ENCODE measurements around the gene SASH3.

SASH3 gene

DNA sequence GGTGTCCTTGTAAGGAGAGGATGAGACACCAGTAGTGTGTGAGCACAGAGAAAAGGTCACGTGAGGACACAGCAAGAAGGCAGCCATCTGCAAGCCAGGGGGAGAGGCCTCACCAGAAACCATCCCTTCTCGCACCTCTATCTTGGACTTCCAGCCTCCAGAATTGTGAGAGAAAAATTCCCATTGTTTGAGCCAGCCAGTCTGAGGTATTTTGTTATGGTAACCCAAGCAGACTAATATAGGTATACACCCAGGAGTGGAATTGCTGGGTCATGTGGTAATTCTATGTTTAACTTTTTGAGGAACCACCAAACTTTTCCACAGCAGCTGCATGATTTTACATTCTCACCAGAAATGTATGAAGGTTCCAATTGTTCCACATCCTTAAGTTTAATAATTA is 38.4 kb downstream of the SASH3 start:
- TF ChIP-seq CTCF (conservative IDR thresholded peaks at IDR 0.05; ENCODE audit: control insufficient read depth, insufficient read depth, low read depth, low read length), result no peak
- DNase-seq (ENCODE audit: low read depth), result peak; percentile 8
- no peak overlapping the region for H3K4me3 ChIP-seq (ENCODE audit: control insufficient read depth, low read depth, low read length)

- peak; percentile 60 for TF ChIP-seq CTCF (conservative IDR thresholded peaks at IDR 0.05; ENCODE audit: control insufficient read depth, insufficient read depth, low read depth, low read length)
- DNase-seq (ENCODE audit: low read depth), result peak; percentile 53
- H3K4me3 ChIP-seq (ENCODE audit: control insufficient read depth, low read depth, low read length), result no peak overlapping the region
Measured at GRCh38 chrX:129823115-129823514, 43.4 kb downstream of the SASH3 start.

DNA sequence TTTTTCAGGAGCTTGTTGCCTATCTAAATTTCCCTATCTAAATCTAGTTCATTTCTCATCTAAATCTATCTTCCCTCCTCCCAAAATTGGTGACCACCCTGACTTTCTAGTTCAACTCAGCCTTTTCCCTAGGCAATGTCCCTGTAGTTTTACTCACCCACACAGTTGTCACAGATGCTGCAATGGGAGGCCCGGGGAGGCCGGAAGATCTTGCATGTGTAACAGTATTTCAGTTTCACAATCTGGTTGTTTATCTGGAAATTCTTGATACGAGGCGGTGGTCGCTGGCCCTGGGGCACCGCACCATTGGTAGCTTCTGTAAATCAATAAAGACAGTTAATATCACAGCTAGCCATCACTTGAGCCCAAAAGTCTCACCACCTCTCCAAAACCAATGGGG is 43.8 kb downstream of the SASH3 start:
- no peak for DNase-seq (ENCODE audit: low read depth)
- TF ChIP-seq CTCF (conservative IDR thresholded peaks at IDR 0.05; ENCODE audit: control insufficient read depth, insufficient read depth, low read depth, low read length), result no peak
- no peak overlapping the region for H3K4me3 ChIP-seq (ENCODE audit: control insufficient read depth, low read depth, low read length)

DNA sequence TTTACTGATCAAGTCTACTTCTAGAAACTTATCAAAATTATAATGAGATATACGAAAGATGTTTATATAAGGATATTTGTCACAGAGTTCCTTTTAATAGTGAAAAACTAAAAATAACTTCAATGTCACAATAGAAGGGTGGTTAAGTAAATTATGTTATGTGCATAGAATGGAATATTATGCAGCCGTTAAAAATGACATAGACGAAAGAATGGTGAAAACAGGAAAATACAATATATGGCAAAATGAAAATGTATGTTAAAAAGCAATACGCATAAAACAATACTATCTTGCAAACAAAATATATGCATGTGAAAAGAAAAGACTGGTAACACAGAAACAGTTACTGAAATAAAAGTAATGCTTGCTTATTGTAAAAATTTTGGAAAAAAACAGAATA is 44.9 kb downstream of the SASH3 start:
- H3K4me3 ChIP-seq (ENCODE audit: control insufficient read depth, low read depth, low read length), result no peak overlapping the region
- no peak for DNase-seq (ENCODE audit: low read depth)
- no peak for TF ChIP-seq CTCF (conservative IDR thresholded peaks at IDR 0.05; ENCODE audit: control insufficient read depth, insufficient read depth, low read depth, low read length)

GRCh38 chrX:129825746-129826505 is 46.2 kb downstream of the SASH3 start:
- DNase-seq (ENCODE audit: low read depth), result no peak
- TF ChIP-seq CTCF (conservative IDR thresholded peaks at IDR 0.05; ENCODE audit: control insufficient read depth, insufficient read depth, low read depth, low read length), result no peak

DNA sequence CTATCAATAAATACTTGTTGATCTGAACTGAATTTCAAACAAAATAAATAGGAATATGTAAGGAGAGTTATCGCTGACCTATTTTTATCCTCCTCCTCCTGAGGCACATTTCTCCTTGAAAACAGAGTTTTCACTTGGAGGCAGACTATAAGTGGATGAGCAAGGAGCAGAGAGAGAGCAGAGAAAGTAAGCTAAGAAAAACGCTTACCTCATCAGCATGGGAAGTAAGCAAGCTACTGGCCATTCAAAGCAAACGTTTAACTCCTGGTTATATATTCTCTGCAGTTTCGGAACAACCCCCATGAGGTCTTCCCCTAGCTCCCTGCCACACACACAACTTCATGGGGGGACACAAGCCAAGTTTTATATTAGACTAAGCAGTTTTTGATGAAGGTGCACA is 50.7 kb downstream of the SASH3 start:
- no peak for TF ChIP-seq CTCF (conservative IDR thresholded peaks at IDR 0.05; ENCODE audit: control insufficient read depth, insufficient read depth, low read depth, low read length)
- H3K4me3 ChIP-seq (ENCODE audit: control insufficient read depth, low read depth, low read length), result no peak overlapping the region
- DNase-seq (ENCODE audit: low read depth), result no peak

More at GRCh38 chrX:129825746-129826505, 46.2 kb downstream of the SASH3 start:
- no peak overlapping the region for H3K4me3 ChIP-seq (ENCODE audit: control insufficient read depth, low read depth, low read length)

Measured in fibroblast of mammary gland (primary cell).